OCI-LY1 (cell line): ENCODE results near the gene STRBP.

Experiments
- H2AFZ ChIP-seq: fragments of 200-600 bp; sonication (generic), shearing (Covaris generic); 2 replicates; pipeline ENCODE4 v1.6.0; 2014; ENCODE audit warnings: antibody characterized with exemption, mild to moderate bottlenecking, low read length
- H3F3A ChIP-seq: fragments of 200-600 bp; sonication (generic), shearing (Covaris generic); 2 replicates; pipeline ENCODE4 v1.6.0; 2014; ENCODE audit warnings: mild to moderate bottlenecking, antibody characterized with exemption, low read length, moderate library complexity; ENCODE audit not compliant: insufficient read depth
- H3K27ac ChIP-seq: fragments of 200-600 bp; sonication (generic); 2 replicates; pipeline ENCODE4 v1.5.1; 2014; ENCODE audit warnings: low read length, mixed run types, mild to moderate bottlenecking, low read depth; ENCODE audit not compliant: poor library complexity, severe bottlenecking
- H3K27me3 ChIP-seq: fragments of 200-600 bp; sonication (generic); 2 replicates; pipeline ENCODE4 v1.6.0; 2014; ENCODE audit warnings: antibody characterized with exemption, mild to moderate bottlenecking, low read length, moderate library complexity; ENCODE audit not compliant: insufficient read depth
- H3K36me3 ChIP-seq: fragments of 200-600 bp; sonication (generic); 2 replicates; pipeline ENCODE4 v1.6.1; 2014; ENCODE audit warnings: mild to moderate bottlenecking, antibody characterized with exemption, low read length, moderate library complexity, mixed read lengths; ENCODE audit not compliant: insufficient read depth
- H3K4me1 ChIP-seq: fragments of 200-600 bp; sonication (generic); 2 replicates; pipeline ENCODE4 v1.5.1; 2014; ENCODE audit warnings: mild to moderate bottlenecking, low read length, moderate library complexity; ENCODE audit not compliant: insufficient read depth, severe bottlenecking
- H3K4me2 ChIP-seq: fragments of 200-600 bp; sonication (generic), shearing (Covaris generic); 2 replicates; pipeline ENCODE4 v1.6.1; 2014; ENCODE audit warnings: low read length
- H3K4me3 ChIP-seq: fragments of 200-600 bp; sonication (generic); 2 replicates; pipeline ENCODE4 v1.5.1; 2014; ENCODE audit warnings: low read length, low read depth, mild to moderate bottlenecking, mixed read lengths; ENCODE audit not compliant: poor library complexity, severe bottlenecking
- H3K79me2 ChIP-seq: fragments of 200-600 bp; shearing (Covaris generic); 2 replicates; pipeline ENCODE4 v1.6.1; 2016; ENCODE audit warnings: mixed run types, low read length, mixed read lengths; ENCODE audit not compliant: insufficient read depth
- H3K9ac ChIP-seq: fragments of 200-600 bp; sonication (generic), shearing (Covaris generic); 2 replicates; pipeline ENCODE4 v1.6.1; 2014; ENCODE audit warnings: mild to moderate bottlenecking, low read length, mixed read lengths
- H3K9me2 ChIP-seq: fragments of 200-600 bp; sonication (generic), shearing (Covaris generic); 2 replicates; pipeline ENCODE4 v1.6.1; 2014; ENCODE audit warnings: low read depth, mild to moderate bottlenecking, low read length, mixed read lengths
- H3K9me3 ChIP-seq: fragments of 200-600 bp; shearing (Covaris generic); 2 replicates; pipeline ENCODE4 v1.6.1; 2014; ENCODE audit warnings: low read length, mixed read lengths
- H4K20me1 ChIP-seq: fragments of 200-600 bp; sonication (generic), shearing (Covaris generic); 2 replicates; pipeline ENCODE4 v1.6.0; 2016; ENCODE audit warnings: mild to moderate bottlenecking, low read length; ENCODE audit not compliant: insufficient read depth
- EZH2 ChIP-seq: fragments of 200-600 bp; sonication (generic), shearing (Covaris generic); IDR thresholded peaks from 2 replicates; pipeline ENCODE4 v1.8.0; 2017; ENCODE audit warnings: borderline replicate concordance, mixed run types, mild to moderate bottlenecking, antibody characterized with exemption, low read length, moderate library complexity, mixed read lengths
- TF ChIP-seq, protein P1 (sequence below): fragments of 200-600 bp; sonication (generic), shearing (Covaris generic); IDR thresholded peaks from 2 replicates; pipeline ENCODE4 v1.5.1; 2017; ENCODE audit warnings: mild to moderate bottlenecking, antibody characterized with exemption, low read length, moderate library complexity, mixed read lengths

The STRBP gene

DNA sequence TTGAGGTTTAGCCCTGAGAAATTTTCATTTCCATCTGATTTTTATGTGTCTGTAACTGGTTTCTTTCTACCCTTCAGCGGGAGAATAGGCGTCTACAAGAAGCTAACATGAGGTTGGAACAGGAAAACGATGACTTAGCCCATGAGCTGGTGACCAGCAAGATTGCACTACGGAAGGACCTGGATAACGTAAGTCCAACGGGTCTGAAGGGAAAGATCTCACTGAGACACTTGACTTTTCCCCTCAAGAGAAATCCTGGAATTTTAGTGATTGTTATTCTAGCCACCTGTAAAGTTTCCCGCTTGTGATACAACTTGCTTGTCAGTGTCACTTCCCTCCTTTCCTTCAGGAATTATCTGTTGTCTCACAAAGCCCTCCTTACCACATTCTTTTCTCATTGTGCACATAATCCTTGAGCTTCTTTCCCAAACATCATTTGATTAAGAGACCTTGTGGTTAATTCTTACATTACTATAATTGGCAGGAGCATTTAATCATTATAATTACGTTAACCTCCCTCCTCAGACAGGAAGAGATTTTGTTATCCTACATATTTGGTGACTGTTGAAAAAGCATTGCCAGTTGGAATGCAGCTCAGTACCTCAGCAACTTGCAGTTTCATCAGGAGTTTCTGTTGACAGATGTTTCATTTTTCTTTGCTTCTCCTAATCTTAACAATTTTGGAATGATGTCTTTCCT lies 178.0 kb downstream of the STRBP start:
- H3K79me2 ChIP-seq: no peaks in the 10 kb centered on the region
- H3K9ac ChIP-seq: peak overlapping the region; percentile 50
- H3K9me2 ChIP-seq: no peaks in the 10 kb centered on the region
- no peaks in the 10 kb centered on the region for H3K27me3 ChIP-seq
- H2AFZ ChIP-seq: no peak overlapping the region
- H3F3A ChIP-seq: no peaks in the 10 kb centered on the region
- no peaks in the 10 kb centered on the region for H3K9me3 ChIP-seq
- peaks cover 66% of the 10 kb centered on the region for H3K4me1 ChIP-seq
- peak overlapping the region; percentile 47 for H3K4me3 ChIP-seq
- no peaks in the 10 kb centered on the region for H4K20me1 ChIP-seq
- TF ChIP-seq, protein P1, sequence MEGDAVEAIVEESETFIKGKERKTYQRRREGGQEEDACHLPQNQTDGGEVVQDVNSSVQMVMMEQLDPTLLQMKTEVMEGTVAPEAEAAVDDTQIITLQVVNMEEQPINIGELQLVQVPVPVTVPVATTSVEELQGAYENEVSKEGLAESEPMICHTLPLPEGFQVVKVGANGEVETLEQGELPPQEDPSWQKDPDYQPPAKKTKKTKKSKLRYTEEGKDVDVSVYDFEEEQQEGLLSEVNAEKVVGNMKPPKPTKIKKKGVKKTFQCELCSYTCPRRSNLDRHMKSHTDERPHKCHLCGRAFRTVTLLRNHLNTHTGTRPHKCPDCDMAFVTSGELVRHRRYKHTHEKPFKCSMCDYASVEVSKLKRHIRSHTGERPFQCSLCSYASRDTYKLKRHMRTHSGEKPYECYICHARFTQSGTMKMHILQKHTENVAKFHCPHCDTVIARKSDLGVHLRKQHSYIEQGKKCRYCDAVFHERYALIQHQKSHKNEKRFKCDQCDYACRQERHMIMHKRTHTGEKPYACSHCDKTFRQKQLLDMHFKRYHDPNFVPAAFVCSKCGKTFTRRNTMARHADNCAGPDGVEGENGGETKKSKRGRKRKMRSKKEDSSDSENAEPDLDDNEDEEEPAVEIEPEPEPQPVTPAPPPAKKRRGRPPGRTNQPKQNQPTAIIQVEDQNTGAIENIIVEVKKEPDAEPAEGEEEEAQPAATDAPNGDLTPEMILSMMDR: no peak
- no peak for TF ChIP-seq EZH2
- H3K4me2 ChIP-seq: peak overlapping the region; percentile 60
- peak overlapping the region; percentile 87 for H3K27ac ChIP-seq
- peaks cover 35% of the 10 kb centered on the region for H3K36me3 ChIP-seq

DNA sequence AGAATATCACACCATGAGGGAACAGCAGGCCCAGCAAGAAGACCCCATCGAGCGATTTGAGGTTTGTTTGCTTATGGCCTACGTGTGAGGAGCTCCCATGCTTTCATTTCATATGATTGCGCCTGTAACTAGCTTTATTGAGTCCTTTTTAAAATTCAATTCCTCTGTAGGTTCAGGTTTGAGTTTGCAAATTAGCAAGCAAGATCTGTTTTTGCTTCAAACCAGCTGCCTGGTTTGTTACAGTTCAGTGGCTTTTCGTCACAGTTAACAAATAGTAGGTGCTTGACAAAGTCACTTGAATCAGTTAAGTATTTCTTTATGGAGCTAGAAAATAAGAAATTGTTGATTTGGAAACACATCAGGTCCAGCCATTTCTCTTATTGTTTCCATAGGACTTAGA lies 178.6 kb downstream of the STRBP start:
- TF ChIP-seq EZH2: no peak
- TF ChIP-seq, protein P1: no peak
- peaks cover 35% of the 10 kb centered on the region for H3K36me3 ChIP-seq
- H3K4me2 ChIP-seq: peak overlapping the region; percentile 60
- H3K9me2 ChIP-seq: no peaks in the 10 kb centered on the region
- no peak overlapping the region for H2AFZ ChIP-seq
- no peaks in the 10 kb centered on the region for H3F3A ChIP-seq
- no peaks in the 10 kb centered on the region for H3K9me3 ChIP-seq
- peaks cover 66% of the 10 kb centered on the region for H3K4me1 ChIP-seq
- peak overlapping the region; percentile 47 for H3K4me3 ChIP-seq
- no peaks in the 10 kb centered on the region for H3K79me2 ChIP-seq
- H3K27me3 ChIP-seq: no peaks in the 10 kb centered on the region
- H4K20me1 ChIP-seq: no peaks in the 10 kb centered on the region
- peak overlapping the region; percentile 87 for H3K27ac ChIP-seq
- peak overlapping the region; percentile 50 for H3K9ac ChIP-seq

DNA sequence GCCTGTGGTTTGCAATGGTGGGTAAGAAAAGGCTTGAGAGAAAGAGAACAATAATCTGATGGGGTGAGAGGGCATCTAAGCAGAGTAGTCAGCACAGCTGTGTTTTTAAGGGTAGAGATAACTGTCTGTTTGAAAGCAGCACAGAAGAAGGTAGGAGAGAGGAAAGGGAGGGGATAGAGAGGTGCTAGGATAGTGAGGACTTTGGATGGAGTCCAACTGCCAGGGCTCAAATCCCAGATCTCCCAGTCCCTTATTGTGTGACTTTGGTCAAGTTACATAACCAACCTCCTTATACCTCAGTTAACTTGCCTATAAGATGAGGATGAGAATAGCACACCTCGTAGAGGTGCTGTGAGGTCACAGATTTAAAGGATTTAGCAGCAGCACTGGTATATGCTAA lies 179.3 kb downstream of the STRBP start:
- no peak overlapping the region for H2AFZ ChIP-seq
- H3K36me3 ChIP-seq: peaks cover 35% of the 10 kb centered on the region
- peak overlapping the region; percentile 87 for H3K27ac ChIP-seq

More for the DNA sequence above, 179.3 kb downstream of the STRBP start:
- no peaks in the 10 kb centered on the region for H4K20me1 ChIP-seq
- no peaks in the 10 kb centered on the region for H3K27me3 ChIP-seq
- H3K9me3 ChIP-seq: no peaks in the 10 kb centered on the region
- peaks cover 69% of the 10 kb centered on the region for H3K4me1 ChIP-seq
- peak overlapping the region; percentile 60; the same call in 1 of the 2 replicates for H3K4me2 ChIP-seq
- no peaks in the 10 kb centered on the region for H3K79me2 ChIP-seq
- H3K9me2 ChIP-seq: no peaks in the 10 kb centered on the region
- TF ChIP-seq, protein P1: no peak
- TF ChIP-seq EZH2: no peak
- peak overlapping the region; percentile 50; the same call in 1 of the 2 replicates for H3K9ac ChIP-seq
- no peak overlapping the region for H3K4me3 ChIP-seq
- no peaks in the 10 kb centered on the region for H3F3A ChIP-seq
